A549 treated with Hydrocortisone at 1 μM for 4 hours (cell line): ENCODE data around the gene GABRG1. TPM values are rescaled to one million over a fixed set of nuclear protein-coding genes. Genes with fewer than 3 reads are reported as not detected.

ENCODE experiments used
- total RNA-seq: library from RNA; stranded (reverse); fragments of 200-300 nt; extraction: Qiagen RNA extraction; gene quantifications from 5 replicates; pipeline ENCODE4 v1.2.3, GENCODE V29; 2022

GABRG1 gene
- not detected in 5 replicates for total RNA-seq

DNA sequence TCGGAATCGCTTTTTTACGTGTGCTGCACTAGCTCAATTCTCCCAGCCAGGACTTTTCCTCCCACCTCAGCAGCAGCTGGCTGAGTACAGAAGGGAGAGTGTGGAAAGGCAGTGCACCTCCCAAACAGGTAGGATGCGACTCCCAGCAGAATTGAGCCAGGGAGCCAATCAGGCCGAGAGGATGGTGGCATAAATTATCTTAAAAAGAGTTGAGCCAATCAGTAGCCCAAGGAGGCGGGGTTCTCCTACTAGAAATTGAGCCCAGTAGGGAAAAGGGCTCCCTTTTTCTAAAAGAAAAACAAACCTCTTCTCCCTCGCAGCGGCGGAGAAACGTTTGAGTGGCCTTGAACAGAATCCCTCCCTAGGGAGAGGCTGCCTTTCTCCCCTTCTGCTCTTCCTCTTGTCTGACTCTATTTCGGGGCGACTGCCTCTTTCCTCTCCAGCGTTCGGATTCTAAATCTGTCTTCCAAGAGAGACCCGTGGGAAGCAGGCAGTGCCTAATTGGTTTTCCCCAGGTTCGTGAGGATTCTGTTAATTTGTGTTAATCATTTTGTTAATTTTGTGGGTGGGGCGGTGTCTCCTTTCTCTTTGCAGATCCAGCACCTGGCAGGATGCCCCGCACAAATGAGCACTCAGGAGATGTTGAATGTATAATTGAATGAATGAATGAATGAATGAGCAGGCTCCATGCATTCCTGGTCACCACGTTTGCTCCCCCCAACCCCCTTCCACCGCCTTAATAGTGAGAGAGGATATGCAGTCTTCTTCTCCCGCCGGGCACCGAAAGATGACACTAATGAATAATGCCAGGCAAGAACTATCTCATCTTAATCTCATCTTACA is at the start of gene GABRG1:
Gene GABRG1, minus strand, starts transcription at position 142 of the 843 bp plus-strand sequence. Its CDS starts 141 bp downstream, at position 1.

